HG03103 (cell line): ENCODE data around the gene DSCAM.
"Not testable (repeated sequence)": the region's sequence is repeated elsewhere in the genome, so short reads cannot be mapped to it uniquely, and the experiment has no call there.

ENCODE experiments used
- ATAC-seq: cut with Tn5 transposase; IDR thresholded peaks from one replicate; pipeline ENCODE4 v1.9.1; 2021; ENCODE audit warnings: low read depth; ENCODE audit not compliant: unreplicated experiment

DSCAM gene, protein sequence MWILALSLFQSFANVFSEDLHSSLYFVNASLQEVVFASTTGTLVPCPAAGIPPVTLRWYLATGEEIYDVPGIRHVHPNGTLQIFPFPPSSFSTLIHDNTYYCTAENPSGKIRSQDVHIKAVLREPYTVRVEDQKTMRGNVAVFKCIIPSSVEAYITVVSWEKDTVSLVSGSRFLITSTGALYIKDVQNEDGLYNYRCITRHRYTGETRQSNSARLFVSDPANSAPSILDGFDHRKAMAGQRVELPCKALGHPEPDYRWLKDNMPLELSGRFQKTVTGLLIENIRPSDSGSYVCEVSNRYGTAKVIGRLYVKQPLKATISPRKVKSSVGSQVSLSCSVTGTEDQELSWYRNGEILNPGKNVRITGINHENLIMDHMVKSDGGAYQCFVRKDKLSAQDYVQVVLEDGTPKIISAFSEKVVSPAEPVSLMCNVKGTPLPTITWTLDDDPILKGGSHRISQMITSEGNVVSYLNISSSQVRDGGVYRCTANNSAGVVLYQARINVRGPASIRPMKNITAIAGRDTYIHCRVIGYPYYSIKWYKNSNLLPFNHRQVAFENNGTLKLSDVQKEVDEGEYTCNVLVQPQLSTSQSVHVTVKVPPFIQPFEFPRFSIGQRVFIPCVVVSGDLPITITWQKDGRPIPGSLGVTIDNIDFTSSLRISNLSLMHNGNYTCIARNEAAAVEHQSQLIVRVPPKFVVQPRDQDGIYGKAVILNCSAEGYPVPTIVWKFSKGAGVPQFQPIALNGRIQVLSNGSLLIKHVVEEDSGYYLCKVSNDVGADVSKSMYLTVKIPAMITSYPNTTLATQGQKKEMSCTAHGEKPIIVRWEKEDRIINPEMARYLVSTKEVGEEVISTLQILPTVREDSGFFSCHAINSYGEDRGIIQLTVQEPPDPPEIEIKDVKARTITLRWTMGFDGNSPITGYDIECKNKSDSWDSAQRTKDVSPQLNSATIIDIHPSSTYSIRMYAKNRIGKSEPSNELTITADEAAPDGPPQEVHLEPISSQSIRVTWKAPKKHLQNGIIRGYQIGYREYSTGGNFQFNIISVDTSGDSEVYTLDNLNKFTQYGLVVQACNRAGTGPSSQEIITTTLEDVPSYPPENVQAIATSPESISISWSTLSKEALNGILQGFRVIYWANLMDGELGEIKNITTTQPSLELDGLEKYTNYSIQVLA (N-terminal part only)

GRCh38 chr21:40846587-40847411 lies at the start of gene DSCAM:
Gene DSCAM, minus strand, starts transcription at chr21:40847158. Its CDS starts 497 bp downstream, at chr21:40846661.
- no peak for ATAC-seq

- ATAC-seq, result not testable (repeated sequence)
Observed at GRCh38 chr21:40895697-40896096, 48.7 kb upstream of the DSCAM start.

- no peak for ATAC-seq
Observed at GRCh38 chr21:40886931-40887330, 40.0 kb upstream of the DSCAM start.

DNA sequence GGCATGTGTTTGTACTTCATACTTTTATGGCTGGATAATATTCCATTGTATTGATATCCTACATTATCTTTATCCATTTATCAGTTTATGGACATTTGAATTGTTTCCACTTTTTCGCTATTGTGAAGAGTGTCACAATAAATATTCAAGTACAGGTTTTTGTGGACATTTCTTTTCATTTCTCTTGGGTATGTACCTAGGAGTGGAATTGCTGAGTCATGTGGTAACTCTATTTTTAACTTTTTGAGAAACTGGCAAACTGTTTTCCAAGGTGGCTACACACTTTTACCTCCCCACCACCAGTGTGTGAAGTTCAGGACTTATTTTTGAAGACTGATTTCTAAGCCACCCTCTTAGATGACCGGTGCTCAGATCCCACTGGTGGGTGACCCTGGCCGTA lies 39.0 kb upstream of the DSCAM start:
- no peak for ATAC-seq

DNA sequence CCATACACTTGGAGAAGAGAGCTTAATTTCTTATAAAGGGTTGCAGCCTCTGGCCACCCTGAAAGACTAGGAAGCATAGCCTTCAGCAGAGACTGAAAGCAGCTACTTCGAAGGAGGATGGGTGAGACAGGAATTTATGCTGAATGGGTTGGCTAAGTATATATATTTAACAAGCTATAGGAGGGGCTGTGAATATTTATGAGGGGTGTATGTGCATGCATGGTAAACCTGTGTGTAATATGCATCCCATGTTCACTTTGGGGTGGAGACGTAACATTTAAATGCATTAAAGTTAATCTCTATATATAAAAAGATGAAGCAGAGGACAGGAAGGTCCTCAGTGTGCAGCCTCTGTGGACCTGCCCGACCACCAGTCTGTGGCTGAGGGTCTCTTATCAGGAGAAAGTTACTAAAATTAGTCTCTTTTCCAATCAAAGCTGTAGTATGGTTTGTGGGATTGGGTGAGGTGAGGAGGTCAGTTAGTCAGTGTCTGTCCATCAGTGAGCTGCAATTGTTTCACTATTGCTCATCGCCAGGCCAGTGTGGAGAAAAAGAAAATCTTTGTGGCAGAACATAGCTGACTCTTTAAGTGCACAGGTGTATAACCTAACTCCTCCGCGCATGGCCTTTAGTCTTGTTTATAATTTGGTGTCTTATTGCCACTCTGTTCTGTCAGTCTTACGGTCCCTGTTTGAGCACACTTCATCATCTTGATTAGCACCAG lies 35.4 kb upstream of the DSCAM start:
- ATAC-seq, result no peak

- no peak for ATAC-seq
Observed at GRCh38 chr21:40881767-40882166, 34.8 kb upstream of the DSCAM start.

GRCh38 chr21:40871099-40871498 lies 24.1 kb upstream of the DSCAM start:
- no peak for ATAC-seq

- no peak for ATAC-seq
Observed at GRCh38 chr21:40863839-40864238, 16.9 kb upstream of the DSCAM start.

- ATAC-seq, result no peak
Observed at GRCh38 chr21:40858517-40858916, 11.6 kb upstream of the DSCAM start.

DNA sequence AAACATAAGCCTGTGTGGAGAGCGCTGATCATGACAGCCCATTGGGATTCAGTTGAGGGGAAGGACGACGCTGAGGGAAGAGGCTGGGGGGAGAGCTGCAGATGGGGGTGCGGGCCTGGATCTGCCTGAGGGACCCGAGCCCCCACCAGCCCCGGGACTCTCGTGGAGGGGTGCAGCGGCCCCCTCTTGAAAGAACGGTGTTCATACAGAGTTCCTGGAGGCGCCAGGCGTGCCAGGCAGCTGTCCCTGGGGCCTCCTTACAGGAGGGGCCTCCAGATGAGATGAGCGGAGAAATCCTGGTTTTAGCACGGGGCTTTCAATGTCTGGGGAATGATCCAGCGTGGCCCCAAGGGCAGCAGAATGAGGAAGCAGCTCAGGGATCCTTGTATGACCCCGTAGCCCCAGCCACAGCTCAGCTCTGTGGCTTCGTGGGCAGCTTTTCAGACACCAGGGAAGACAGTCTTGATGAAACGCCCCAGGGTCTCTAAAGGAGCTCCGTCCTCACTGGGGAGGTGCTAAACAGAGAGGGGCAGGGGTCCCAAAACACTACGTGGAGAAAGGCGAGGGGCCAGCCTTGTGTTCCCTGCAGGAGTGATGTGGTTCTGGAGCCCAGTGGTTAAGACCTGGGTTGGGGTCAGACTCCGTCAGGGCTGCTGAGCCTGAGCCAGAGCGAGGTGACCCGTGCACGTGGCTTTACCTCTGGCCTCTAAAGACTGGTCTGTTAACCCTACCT lies 7.2 kb upstream of the DSCAM start:
- ATAC-seq, result no peak

GRCh38 chr21:40852563-40852962 lies 5.6 kb upstream of the DSCAM start:
- no peak for ATAC-seq

GRCh38 chr21:40851749-40852148 lies 4.8 kb upstream of the DSCAM start:
- no peak for ATAC-seq

DNA sequence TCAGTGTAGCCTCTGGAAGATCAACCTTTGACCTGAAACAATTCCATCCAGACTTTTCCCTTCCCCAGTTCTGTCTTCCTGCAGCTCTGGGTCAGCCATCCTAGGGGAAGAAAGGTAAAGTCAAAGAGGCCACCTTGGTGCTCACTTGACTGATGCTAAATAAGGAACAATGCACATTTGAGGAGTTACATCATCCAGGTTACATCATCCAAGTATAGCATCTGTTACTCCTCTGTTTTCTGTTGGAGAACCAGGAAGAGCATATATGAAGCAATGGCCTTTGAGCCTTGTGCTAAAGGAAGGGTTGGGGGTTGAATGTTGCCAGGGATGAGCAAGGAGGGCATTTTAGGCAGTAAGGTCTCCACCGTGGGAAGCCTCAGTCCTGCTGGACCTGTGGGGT lies 3.1 kb upstream of the DSCAM start:
- no peak for ATAC-seq

- ATAC-seq, result no peak
Observed at GRCh38 chr21:40847951-40848350, 993 bp upstream of the DSCAM start.

DNA sequence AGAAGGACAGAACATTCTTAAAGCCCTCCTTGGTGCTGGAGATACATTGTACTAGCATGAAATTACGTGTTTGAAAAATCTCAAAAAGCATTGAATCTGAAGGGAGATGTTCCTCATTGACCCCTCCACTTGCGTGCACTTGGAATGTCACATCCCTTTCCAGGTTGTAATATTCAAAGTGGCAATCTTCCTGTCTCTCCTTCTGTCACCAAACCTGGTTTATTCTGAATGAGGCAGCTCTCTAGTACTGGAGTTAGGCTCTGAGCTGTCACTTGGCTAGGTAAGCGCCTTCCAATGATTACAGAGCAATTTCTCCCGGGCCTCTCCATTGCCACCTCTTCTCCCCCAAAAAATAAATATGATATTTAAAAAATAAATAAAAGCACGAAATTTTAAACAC lies 855 bp downstream of the DSCAM start:
- no peak for ATAC-seq

DNA sequence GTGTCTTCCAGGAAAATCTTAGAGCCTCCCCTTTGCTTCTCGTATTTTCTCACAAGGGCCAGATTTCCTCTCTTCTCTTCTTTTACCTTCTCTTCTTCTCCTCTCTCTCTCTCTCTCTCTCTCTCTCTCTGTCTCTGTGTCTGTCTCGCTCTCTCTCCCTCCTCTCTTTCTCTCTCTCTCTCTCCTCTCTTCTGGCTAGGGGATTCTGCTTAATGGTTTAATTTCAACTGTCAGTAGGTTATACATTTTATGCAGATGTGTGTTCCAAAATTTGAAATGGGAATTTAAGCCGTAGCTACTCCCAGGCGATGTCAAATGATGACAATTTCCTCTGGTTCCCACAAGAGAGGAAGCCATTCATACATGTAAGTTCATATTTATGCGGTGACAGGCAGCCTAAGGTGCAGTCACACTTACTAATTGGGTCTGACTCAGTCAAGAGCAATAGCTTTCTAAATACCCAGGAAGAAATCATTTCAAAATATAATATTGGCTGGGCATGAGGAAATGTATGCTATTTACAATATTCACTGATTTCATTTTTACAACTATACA lies 1.4 kb downstream of the DSCAM start:
- no peak for ATAC-seq

DNA sequence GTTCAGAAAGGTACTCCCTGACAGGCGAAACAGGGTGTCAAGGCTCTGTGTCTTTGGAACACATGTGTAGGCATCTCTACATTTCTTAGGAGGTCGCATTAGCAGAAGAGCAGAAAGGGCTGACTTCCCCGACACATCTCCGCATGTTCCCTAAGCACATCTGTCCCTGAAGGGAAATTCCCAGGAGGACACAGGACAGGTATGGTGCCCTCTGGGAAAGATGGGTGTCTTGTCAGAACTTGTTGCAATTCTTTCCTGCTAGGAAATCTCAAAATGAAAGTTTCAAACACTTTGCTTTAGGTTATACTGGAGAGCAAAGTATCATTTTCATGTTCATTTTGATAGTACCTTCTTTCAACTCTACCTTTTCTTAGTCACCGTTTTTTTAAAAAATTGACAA lies 2.0 kb downstream of the DSCAM start:
- ATAC-seq, result no peak

- ATAC-seq, result no peak
Observed at GRCh38 chr21:40842197-40842552, 4.8 kb downstream of the DSCAM start.
